ENCODE data around the gene KLRC3.
"Not testable (repeated sequence)": the region's sequence is repeated elsewhere in the genome, so short reads cannot be mapped to it uniquely, and the experiment has no call there.

Gene KLRC3

DNA sequence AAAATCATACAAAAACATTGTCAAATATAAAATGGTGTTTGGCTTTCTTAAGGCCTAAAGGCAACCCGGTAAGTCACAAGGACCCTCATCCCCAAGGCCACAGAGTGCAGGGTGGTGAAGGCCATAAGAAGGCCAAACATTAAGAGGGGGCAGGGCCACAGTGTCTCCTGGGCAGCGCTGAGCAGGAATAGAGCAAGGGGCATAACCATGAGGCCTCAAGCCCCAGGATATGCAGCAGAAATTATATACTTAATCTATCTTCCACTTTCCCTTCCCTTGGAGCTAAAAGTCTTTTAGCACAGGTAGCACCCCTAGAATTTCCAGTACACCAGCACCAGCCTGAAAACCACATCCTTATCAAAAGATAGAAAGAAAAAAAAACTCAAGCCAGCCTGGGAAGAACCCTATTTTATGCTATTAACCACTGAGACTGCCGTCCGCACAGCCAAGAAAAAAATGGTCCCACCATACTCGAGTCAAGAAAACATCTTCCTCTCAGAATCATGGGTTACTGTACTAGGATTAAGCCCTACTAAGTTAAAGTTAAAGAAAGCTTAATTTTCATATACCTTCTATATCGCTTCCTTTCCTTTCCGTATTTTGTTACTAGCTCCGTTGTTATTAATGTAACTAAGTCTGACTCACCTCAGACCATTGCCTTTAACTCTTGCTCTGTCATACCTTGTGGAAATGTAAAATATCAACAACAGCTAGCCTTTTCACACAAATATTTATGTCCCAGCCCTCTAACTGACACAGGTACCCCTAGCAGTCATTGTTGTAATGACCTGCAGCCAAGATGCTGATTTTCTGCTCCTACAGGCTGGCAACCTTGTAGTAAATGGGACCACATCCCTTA is 50.6 kb downstream of the KLRC3 start:
- DNase-seq (ENCODE audit: low read depth, low spot score) = no peak

DNA sequence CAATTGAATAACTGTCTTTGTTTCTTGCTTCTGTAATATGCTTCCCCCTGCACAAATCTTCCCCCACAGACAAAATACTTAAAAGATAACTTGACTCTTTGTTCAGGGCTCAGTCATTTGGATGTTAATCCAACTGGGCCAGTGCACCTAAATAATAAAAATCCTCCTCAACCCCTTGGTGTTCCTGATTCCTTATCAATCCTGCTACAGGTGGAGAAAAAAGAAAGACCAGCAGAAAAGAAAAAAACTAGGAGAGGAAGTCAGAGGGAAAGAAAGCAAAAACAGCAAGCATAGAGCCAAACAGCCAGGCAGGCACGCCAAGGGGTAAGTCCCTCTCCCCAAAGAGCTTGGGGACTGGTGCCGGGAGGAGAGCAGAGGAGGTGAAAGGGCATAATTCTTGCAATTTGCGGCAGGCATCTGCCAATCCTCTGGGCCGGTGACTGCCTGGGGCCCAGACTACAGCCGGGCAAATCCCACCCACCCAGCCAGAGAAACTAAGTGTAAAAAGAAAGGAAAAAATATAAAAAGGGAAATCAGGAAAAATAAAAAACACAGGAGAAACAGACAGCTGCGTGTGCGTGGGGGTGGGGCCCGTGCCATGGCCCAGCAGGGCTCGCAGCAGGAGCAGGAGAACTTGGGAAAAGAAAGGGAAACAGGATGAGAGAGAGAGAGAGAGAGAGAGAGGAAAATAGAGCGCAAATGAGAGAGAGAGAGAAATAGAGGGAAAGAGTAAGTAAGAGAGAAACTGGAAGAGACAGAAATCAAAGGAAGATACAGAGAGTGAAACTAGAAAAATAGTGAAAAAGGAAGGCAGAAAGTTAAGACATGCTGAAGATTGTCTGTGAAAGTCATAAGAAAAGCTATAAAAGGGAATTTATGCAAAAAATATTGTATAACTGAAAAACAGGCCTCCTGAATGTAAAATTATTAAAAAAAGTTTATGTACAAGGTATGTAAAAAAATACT is 51.9 kb downstream of the KLRC3 start:
- no peak for DNase-seq (ENCODE audit: low read depth, low spot score)

DNA sequence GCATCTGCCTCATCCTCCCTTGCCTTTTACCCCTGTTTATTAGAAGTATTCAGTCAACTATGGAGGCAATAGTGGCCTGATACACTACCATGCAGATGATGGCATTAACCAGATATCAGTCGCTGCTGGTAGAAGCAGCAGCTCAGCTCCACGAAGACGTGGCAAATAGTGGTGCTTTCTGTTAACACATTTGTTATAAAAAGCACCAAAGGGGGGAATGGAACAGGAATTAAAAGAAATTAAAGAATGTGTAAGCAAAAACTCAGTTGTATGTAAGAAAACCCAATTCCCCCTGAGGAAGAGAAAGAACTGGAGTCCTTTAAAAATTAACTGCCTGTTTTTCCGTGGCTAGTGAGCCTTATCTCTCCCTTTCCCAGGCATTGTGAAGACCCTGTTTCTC is 52.7 kb downstream of the KLRC3 start:
- DNase-seq (ENCODE audit: low read depth, low spot score) = not testable (repeated sequence)

DNA sequence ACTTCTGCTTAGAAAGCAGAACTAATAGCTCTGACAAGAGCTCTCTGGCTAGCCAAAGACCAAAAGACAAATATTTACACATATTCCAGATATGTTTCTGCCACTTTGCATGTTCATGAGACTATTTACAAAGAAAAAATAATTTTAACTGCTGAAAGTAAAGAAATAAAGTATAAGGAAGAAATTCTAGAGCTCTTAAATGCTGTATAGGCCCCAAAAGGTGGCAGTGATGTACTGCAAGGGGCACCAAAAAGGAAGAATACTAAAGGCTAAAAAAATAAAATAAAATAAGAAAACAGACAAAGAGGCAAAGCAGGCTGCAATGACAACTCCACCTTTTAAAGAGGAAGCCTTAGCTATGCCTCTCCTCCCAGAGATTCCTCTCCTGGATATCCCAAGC is 53.5 kb downstream of the KLRC3 start:
- DNase-seq (ENCODE audit: low read depth, low spot score) = no peak

DNA sequence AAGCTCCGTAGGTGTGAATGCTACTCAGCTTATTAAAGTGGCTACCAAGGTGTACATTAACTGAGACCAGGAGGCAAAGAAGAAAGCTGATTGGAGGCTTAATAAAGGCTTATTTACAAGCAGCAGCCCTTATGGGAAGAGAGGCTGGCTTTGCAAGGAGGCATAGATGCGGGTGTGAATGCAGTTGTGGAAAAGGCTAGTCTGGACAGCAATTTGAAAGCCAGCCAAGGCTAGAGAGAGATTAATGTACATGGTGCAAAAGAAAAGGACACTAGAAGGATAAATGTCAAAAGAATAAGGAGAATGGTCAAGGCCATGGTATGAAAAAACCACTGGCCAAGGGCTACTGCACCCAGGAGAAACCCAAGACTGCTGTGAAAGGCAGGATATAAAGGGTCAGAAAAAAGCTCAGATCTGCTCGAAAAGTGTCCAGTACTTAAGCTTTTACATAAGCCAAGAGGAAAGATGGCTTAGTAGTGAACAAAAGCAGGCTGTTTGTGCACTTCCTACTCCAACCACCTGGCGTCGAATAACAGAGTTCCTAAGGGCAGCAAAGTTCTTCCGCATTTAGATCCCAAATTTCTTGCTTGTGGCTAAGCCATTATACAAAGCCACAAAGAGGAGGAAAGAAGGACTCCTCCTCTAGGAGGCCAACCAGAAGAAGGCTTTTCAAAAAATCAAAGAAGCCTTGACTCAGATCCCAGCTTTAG is 54.5 kb downstream of the KLRC3 start:
- DNase-seq (ENCODE audit: low read depth, low spot score) = no peak

DNA sequence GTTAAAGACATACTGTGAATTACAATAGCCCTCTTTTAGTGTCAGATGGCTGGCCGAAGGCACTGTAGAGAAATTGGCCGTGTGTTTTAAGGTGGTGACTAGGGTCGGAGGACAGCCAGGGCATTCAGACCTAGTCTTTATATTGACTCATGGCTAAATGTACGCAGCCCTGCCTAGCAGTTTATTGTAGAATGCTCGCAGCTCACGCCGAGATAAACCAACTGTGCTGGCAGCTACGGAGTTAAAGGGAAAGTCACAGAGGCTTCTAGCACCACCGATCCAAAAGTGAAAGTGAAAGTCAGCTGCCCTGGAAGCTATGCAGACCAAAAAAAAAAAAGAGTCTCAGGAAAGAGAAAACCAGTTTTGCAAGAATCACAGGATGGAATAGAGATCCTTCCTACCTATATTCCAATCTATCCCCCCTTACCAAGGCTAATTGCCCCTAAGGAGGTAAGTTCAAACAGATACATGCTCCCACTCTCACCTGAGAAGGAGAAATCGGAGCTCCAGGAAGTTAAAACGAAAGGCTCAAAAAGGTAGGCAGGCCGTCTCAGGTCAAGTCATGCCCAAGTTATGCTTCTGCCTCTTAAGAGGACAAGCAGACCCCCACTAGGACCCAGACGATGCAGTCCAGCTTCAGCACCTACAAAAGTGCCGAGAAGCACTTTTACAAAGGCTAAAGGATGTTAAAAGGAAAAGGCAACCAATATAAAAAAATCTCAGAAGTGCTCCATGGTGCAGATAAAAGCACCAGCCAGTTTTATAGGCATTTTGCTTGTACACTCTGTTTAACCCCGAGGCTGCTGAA is 55.4 kb downstream of the KLRC3 start:
- peak; percentile 46 for DNase-seq (ENCODE audit: low read depth, low spot score)

DNA sequence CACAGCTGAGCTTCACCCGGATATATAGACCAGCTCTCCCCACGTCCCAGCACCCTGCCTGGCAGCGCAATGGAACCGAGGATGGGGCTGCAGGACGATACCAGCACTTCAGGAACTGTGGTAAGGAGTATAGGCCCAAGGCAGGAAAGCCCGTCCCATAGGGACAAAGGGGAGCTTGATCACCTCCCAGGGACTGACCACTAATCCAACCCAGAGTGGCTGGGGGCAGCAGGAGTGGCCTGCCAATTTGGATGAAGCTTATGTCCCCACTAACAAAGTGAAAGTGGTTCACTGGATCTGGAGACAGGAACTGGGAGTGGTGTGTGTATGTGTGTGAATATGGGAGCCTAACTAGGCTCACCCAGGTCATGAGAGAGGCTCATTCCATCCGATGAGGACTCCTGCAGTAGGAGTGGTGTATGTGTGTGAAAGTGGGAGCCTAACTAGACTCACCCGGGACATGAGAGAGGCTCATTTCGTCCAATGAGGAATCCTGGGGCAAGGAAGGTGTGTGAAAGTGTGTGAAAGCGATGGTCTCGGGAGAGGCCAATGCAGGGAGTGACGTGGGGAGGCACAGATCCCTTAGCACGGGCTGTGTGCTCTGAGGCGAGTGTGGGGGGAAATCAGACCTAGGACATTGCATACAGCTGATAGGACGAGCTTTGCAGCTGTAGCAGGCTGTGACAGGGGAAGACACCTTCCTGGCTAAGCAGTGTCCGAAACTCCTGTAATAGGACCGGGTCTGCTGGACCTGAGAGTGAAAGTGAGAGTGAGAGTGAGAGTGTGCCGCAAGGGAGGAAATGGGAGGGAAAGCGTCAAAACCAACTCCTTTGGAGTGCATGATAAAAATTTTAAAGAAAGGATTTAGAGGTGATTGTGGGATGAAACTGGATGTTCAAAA is 56.2 kb downstream of the KLRC3 start:
- DNase-seq (ENCODE audit: low read depth, low spot score) = no peak

DNA sequence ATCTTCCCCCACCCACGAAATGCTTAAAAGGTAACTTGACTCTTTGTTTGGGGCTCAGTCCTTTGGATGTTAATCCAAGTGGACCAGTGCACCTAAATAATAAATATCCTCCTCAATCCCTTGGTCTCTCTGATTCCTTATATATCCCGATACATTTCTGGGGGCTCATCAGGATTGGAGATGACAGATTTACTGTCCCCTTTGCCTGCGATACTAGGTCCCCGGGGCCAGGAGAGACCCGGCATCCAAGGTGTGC is 56.8 kb downstream of the KLRC3 start:
- no peak for DNase-seq (ENCODE audit: low read depth, low spot score)

DNA sequence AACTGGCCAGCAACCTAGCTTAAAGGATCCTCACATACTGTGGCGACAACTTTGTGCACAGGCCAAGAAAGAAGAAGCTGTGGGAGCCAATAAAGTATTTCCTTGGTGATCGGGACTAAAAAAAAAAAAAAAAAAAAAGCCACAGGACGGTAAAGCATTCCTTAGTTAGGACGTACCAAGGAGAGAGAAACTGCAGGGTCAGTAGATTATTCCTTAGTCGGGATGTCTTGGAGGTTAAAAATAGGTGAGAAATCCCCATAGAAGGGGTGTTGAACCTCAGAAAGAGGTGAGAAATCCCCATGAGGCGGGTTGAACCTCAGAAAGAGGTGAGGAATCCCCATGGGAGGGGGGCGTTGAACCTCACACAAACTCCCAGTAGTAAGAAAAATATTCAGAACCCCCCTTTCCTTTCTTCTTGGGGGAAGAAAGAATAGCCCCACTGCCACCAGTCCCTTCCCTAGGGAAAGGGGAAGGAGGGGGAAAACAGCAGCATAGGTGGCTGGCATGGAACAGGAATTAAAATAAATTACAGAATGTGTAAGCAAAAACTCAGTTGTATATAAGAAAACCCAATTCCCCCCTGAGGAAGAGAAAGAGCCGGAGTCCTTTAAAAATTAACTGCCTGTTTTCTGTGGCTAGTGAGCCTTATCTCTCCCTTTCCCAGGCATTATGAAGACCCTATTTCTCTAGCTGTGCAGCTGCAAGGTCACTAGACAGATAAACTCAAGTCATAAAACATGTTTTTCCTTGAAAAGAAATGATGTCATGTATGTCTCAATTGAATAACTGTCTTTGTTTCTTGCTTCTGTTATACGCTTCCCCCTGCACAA is 57.4 kb downstream of the KLRC3 start:
- no peak for DNase-seq (ENCODE audit: low read depth, low spot score)

DNA sequence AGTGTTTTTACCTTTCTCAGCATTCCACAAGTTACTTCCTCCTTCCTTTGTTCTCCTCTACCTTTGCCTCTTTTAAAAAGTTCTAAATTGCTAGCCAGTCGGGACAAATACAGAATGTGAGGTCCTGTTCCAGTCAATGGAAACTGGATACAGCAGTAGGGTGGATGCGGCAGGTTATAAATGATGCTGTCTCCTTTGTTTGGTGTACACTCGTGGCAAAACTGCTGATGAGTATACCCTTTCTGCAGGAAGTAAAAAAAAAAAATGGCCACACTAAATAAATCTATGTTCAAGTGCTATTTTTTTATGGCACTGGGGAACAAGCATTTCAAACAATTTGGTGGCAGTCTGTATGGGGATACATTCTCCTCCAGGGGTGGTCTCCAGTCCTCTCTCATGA is 58.1 kb downstream of the KLRC3 start:
- no peak for DNase-seq (ENCODE audit: low read depth, low spot score)

Data from activated naive CD8-positive, alpha-beta T cell treated with anti-CD3 and anti-CD28 coated beads, Interleukin-2, amount 50 U/mL, for 16 hours (primary cell).